SIG-M5 treated with dmso at 0.1 percent for 504 hours (cell line): ENCODE data around the gene CASP9.
A peak's percentile ranks its signal among the peaks of the same experiment; 100 is the strongest.
"Not testable (repeated sequence)": the region's sequence is repeated elsewhere in the genome, so short reads cannot be mapped to it uniquely, and the experiment has no call there.

ENCODE experiments used
- DNase-seq: peaks from one replicate; lab custom pipeline; 2025; ENCODE audit not compliant: unreplicated experiment; lab: John Stamatoyannopoulos, UW

CASP9 gene

DNA sequence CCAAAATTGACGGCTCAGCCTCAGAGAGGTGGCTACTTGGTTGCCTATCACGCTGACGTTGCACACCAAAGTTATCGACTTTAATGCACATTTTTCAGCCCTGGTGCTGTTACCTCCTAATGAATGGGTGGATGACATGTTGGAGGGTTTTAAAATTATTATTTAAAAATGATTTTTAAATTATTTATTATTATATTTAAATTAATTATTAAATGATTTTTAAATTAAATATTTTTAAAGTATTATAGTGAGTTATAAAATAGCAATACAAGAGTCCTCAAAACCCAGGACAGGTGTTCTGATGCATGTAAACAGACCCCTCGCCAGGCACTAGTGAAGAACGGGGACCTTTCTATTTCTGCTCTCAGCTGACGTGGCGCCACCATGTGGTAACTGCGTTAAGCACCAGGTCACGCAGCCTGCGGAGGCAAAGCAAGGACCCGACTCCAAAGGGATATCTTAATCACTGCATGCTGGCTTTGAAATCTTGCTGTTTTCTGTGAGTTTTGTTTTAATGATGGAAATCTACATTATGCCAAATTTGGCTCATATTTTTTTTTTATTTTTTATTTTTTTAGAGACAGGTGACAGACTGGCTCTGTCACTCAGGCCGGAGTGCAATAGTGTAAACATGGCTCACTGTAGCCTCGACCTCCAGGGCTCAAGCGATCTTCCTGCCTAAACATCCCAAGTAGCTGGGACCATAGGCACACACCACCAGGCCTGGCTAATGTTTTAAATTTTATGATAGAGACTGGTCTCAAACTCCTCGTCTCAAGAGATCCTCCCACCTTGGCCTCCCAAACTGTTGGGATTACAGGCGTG lies 22.6 kb downstream of the CASP9 start:
- peak; percentile 48 for DNase-seq

DNA sequence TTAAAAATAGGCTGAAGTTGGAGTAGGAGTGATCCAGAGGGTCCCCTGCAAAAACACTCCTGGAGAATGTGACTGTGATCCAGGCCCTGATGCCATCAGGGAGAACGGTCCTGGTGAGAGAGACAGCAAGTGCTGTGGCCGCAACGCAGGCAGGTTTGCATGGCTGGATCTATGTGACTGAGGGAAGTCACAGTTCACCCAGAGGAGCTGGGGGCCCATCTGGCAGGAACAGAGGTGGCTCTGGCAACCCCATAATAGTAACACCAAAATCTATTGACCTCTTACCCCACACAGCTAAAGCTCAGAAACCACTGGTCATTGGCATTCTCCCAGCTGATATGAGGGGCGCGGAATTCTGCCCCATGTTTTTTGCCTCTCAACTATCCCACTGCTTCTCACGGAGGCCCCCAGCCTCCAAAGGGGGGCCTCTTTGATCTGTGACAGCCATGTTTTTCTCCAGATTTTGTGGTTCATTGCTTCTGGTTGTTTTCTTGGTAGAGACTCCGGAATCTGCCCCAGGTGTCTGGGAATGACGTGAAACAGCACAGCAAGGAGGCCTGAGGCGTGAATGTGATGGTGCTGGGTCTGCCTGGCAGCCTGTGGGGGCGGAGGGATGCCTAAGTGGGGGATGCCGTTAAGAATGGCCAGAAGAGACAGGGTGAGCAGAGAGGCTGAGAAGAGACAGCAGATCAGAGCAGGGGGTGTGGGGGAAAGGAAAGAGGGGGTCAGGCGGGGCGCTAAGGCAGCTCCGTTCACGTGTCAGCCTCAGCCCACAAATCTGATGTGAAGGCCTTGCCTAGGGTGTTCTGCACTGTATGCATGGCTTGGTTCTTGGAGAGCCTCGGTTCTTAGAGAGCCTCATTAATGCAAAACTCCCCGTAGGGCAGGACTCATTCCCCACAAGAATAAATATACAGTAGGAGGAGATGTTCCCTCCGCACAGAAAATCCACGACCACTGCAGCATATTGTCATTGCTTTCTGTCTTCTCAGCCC lies 23.5 kb downstream of the CASP9 start:
- no peak for DNase-seq

DNA sequence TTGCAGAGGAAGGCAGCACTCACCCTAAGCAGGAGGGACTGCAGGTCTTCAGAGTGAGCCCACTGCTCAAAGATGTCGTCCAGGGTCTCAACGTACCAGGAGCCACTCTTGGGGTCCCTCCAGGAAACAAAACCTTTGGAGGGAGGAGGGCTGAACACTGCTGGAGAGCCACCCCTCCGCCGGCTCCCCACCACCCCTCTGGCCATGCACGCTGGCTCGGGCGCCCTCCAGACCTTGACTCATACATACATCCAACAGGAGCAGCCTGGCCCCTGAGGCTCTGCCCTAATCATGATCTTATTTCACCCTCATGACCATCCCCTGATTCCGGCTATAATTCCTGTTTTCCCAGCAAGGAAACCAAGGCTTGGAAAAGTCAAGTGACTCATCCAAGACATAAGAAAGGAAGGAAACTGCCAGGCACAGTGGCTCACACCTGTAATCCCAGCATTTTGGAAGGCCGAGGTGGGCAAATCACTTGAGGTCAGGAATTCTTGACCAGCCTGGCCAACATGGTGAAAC lies 30.1 kb downstream of the CASP9 start:
- DNase-seq = no peak

DNA sequence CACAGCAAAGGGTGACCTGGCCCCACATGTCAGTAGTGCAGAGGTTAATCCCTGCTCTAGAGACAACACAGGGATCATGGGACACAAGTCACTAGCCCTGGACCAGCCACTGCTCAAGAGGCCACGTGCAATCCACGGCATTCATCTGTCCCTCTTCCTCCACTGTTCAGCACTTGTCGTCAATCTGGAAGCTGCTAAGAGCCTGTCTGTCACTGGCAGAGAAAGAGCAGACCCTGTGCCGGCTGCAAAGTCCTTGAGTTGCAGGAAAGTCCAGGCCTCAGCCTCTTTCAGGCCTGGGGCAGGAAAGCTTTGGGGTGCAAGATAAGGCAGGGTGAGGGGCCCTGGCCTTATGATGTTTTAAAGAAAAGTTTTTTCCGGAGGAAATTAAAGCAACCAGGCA lies 31.4 kb downstream of the CASP9 start:
- DNase-seq = no peak

DNA sequence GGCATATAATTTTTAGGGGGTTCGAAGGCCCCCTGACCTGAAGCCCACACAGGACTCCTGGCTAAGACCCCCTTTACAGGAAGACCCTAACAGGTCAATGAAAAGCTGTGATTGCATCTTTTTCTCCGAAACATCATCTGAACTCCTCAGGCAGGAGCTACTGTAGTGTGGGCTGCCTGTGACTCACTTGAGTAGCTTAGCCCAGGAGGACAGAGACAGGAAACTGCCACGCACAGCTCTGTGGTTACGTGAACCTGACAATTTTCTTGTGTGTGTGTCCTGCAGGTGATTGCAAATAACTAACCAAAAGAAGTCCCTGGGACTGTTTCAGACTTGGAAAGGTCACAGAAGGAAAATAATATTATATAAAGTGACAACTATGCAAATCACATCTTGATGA lies 33.0 kb downstream of the CASP9 start:
- not testable (repeated sequence) for DNase-seq

DNA sequence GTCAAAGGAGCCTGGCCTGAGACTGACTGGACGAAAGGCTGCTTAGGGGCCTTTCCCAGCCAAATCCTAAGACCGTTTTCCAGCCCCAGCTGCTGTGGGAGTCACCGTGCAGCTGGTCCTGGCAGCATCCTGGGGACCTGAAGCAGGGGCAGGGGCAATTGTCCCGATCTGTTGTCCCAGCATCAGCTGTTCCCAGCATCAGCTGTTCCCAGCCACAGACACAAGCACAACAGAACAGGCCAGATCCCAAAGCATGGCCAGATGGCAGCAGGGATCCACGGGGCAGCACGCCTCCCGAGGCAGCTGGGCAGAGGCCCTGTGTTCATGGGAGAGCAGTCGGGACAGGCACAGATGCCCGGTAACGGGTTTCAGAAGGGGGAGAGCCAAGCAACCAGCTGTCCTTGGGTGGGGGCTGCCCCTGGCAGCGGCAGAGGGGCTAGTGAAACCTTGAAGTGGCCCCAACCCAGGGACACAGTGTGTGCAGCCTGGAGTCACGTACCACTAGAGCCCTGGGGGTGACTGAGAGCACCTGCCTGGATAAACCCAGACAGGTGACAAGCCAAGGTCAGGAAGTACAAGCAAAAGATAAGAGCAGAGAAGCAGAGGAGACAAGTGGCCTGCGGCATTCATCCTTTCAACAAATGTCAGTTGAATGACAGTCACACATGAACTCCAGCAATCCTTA lies 34.8 kb downstream of the CASP9 start:
- DNase-seq = no peak

DNA sequence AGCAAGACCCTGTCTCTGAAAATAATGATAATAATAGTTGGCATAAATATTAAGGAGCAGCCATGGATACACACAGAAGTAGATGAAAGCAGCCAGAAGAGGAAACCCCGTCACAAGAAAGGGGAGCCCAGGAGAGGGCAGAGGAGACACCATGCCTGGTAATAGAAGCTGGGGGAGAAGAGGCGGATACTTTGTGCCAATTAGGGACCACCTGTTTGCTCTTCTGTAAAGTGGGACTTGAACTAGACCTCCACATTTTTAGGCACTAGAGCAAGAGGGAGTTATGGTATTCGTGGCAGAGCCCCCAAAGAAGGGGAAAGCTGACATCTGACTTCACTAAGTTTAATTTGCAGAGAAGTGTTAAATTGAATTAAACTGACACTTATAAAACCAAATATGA lies 35.6 kb downstream of the CASP9 start:
- DNase-seq = no peak

DNA sequence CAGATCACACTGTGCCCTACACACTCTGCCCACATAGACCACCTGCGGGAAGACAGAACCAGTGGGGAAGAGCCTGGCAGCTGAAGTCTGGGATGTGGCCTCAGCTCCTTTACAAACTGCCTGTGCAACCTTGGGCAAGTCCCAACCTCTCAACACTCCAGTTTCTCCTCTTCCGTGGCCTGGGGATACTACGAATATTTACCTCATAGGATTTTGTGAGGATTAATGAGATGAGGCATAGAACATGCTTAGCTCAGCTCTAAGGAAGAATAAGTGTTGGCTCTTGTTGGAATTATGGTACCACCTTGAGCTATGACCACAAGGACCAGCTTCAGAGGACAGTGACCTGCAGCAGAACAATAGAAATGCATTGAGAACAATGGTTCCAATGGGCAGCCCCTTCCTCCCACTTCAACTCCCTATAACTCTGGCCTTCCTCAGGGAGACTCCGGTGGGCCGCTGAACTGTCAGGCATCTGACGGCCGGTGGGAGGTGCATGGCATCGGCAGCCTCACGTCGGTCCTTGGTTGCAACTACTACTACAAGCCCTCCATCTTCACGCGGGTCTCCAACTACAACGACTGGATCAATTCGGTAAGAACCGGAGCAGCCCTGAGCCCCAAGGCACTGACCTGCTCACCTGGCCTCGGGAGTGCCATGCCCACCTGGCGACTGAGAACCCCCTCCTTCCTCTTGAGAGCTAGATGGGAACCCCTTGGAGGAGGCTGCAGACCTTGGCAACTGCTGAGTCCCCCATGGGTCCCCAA lies 37.0 kb downstream of the CASP9 start:
- DNase-seq = not testable (repeated sequence)

DNA sequence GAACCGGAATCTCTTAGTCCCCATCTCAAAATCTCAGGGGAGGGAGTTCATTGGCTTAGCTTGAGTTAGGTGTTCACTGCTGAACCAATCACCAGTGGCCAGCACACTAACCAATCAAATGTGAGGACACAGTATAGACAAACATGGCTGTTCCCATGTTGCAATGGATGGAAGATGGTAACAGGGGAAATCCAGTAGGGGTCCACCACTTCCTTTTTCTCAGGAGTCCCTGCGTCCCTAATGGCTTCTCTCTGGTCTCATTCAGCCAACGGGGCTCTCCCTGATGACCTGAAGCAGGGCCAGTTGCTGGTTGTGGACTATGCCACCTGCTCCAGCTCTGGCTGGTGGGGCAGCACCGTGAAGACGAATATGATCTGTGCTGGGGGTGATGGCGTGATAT lies 38.4 kb downstream of the CASP9 start:
- DNase-seq = no peak

DNA sequence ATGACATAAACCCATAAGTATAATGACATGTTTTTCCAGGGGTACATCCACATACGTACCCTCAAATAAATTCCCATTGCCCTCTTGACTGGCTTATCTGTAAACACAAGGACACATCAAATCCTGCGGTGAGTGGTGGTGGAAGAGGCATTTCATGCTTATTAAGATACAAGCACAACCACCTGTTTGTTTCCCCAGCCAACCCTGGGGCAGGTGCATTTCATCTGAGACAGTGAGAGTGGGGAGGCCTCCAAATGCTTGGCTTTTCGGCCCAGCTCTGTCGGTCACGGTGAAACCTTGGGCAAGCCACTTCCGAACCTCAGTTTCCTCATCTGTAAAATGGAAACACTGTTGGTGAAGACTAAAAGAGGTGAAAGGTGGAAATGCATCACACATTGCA lies 39.6 kb downstream of the CASP9 start:
- not testable (repeated sequence) for DNase-seq

DNA sequence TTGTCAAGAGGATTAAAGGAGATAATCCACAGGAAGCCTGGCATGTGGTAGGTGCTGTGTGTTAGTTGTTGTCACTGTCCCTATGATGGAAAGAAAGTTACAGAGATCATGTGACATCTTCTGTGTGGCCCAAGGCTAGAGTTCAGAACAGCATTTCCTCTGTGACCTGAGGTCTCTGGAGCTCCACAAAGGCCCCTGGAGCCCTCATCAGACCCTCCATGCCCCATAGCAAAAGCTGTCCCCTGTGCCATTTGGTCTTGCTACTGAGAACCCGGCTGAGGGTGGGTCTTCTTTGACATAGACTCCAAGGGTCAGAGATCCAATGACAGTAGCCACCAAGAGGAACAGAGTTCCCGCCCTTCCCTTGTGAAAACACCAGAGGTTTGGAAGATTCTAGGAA lies 40.0 kb downstream of the CASP9 start:
- DNase-seq = no peak

DNA sequence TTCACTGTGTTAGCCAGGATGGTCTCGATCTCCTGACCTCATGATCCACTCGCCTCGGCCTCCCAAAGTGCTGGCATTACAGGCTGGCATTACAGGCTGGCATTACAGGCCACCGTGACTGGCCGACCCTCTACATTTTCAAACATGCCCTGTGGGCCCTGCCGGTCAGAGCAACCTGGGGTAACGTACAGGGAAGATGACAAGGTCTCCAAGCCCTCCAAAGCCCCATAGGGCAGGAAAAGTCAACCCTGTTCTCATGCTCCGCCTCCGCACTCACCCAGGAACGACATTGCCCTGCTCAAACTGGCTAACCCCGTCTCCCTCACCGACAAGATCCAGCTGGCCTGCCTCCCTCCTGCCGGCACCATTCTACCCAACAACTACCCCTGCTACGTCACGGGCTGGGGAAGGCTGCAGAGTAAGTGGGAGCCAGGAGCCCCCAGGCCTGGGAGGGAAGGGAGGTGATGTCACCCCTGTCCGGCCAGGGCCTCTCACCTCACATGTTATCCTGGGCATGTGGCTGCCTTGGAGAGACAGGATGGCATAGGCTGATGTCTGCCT lies 41.0 kb downstream of the CASP9 start:
- not testable (repeated sequence) for DNase-seq

DNA sequence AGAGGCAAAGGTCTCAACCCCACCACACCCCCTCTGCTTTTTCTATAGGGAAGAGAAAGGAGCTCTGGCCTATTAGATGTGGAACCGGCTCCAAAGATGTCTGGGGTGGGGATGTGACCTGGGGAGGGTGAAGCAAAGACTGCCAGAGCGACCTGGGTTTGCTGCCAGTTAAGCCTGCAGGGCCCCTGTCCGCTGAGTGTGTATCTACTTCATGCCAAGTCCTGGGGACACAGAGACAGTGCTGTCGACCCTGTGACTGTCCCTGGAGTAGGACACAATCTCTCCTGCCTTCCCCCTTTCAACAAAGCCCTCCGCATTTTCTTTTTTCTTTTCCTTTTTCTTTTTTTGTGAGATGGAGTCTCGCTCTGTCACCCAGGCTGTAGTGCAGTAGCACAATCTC lies 41.6 kb downstream of the CASP9 start:
- not testable (repeated sequence) for DNase-seq

DNA sequence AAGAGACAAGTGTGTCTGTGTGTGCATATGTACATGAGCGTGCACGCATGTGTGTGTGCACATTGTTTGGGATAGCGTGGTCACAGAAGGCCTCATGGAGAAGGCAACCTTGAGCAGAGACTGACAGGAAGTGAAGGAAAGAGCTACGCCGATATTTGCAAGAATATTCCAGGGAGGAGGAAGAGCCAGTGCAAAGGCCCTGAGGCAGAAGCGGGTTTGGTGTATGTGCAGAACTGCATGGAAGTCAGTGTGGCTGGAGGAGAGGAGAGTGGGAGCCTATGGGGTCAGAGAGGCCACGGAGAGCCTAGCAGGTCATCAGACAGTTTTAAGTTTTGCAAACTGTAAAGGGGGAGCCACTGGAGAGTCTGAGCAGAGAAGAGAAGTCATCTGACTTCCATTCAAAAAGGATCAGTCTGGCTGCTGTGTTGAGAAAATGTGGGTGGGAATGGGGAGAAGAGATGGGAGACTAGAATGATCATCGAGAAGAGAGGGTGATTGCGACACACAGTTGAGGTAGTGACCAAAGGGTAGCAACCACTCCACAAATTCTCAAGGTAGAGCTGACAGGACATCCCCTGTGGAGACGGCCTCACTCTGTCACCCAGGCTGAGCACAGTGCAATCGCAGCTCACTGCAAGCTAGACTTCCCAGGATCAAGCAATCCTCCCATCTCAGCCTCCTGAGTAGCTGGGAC lies 44.2 kb downstream of the CASP9 start:
- no peak for DNase-seq

DNA sequence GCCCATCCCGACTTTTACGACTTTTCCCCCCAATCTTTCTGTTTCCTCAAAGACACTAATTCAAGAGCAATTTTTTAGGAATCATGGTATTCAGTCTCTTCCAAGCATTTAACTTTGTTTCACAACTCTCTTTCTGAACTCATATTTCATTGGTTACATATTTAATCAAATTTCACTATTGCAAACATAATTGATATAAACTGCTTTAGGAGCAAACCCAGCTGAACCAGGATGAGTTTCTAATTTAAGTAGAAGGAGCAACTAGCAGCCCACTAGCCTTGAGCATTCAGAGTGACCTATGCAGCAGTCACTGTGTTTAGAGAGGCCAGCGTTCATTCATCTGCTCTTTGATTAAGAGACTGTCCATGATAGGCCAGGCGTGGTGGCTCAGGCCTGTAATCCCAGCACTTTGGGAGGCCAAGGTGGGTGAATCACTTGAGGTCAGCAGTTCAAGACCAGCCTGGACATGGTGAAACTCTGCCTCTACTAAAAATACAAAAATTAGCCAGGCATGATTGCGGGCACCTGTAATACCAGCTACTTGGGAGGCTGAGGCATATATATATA lies 46.3 kb downstream of the CASP9 start:
- DNase-seq = no peak

DNA sequence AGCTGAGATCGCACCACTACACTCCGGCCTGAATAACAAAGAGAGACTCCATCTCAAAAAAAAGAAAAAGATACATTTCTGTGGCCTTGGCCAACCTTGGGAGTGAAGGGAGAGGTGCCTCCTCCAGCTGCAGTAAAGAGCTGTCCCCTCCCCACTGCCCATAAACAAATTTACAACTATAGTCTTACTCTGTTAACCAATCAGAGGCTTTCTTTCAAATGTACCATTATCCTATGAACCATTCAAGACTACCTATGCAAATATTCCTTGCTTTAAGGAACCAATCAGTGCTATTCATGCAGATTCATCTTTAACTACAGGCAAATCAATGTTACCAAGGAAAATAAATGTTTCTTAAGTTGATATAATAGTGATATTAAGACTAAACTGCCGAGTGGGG lies 47.1 kb downstream of the CASP9 start:
- no peak for DNase-seq

DNA sequence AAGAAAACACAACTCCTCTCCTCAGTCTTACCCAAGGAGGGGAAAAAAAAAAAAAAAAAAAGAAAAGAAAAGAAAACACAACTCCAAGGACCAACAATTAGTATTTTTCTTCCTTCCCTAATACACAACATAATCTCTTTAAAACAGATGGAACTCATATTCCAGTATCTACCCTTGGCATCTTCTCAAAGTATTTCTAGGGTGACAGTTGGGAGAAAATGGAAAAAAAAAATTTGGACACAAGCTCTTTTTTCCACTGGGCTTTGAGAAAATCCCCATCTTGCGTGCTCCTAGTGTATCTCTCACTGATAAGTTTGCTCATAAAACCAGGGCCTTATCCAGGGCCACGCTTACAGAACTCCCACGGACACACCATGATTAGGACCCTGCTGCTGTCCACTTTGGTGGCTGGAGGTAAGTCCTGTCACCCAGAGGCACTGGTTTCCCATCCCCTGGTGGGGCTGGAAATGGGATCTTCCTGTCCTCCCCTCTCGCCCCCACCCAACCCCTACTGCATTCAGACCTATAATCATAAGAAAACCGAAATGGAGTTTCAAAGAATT lies 48.2 kb downstream of the CASP9 start, which contains the start of gene CELA2B:
TSS of gene CELA2B (plus strand) at position 353 of the 563 bp plus-strand sequence. CDS start at position 375, 22 bp downstream.
- DNase-seq = no peak

DNA sequence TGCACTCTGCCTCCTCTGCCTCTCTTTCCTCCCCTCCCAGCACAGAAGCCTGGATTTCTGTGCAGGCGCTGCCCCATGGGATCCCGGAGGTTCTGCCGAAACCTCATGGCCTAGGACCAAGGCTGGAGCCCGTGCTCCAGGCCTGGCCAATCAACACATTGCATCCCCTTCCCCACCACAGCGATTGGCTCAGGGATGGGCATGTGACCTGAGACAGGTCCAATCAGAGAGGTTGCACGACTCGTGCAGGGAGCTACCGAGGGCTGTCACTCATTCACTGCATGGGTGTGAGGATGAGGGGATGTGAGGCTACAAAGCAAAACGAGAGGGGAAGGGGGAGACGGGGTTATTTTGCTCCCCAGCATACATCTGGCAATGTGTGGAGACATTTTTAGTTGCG lies 51.4 kb downstream of the CASP9 start:
- DNase-seq = no peak

DNA sequence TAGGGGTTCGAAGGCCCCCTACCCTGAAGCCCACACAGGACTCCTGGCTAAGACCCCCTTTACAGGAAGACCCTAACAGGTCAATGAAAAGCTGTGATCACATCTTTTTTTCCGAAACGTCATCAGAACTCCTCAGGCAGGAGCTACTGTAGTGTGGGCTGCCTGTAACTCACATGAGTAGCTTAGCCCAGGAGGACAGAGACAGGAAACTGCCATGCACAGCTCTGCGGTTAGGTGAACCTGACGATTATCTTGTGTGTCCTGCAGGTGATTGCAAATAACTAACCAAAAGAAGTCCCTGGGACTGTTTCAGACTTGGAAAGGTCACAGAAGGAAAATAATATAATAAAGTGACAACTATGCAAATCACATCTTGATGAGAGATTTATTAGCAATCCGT lies 52.3 kb downstream of the CASP9 start:
- DNase-seq = not testable (repeated sequence)
